Tibial artery (tissue), 4 donors: ENCODE data around the gene FAM20B.
A peak's percentile ranks its signal among the peaks of the same experiment; 100 is the strongest.
"Not testable (repeated sequence)": the region's sequence is repeated elsewhere in the genome, so short reads cannot be mapped to it uniquely, and the experiment has no call there.

Experiments used
- DNase-seq, 2 donors: peaks; one replicate each; pipeline ENCODE4 v3.0.0-alpha.2; 2019
- H3K27ac ChIP-seq, 2 donors: fragments of 200-600 bp; sonication (generic) in 1 of 2; 1 replicate in 1 of 2; 2 replicates in 1 of 2; pipeline ENCODE4 v1.5.1; 2018 to 2019; ENCODE audit warnings: mild to moderate bottlenecking in 1 of 2
- H3K27me3 ChIP-seq, 2 donors: fragments of 200-600 bp; sonication (generic) in 1 of 2; one replicate each; pipeline versions ENCODE4 v1.5.1 to v1.6.0; 2016 to 2019
- H3K36me3 ChIP-seq, 3 donors: fragments of 200-600 bp; sonication (generic) in 2 of 3; one replicate each; pipeline ENCODE4 v1.5.1; 2016 to 2019; ENCODE audit warnings: mild to moderate bottlenecking in 2 of 3
- H3K4me1 ChIP-seq, 4 donors: fragments of 200-600 bp; sonication (generic) in 2 of 4; 1 replicate in 3 of 4; 2 replicates in 1 of 4; pipeline ENCODE4 v1.5.1; 2016 to 2019
- H3K4me3 ChIP-seq, 2 donors: fragments of 200-600 bp; sonication (generic) in 1 of 2; 1 replicate in 1 of 2; 2 replicates in 1 of 2; pipeline ENCODE4 v1.5.1; 2018 to 2019; ENCODE audit warnings: mild to moderate bottlenecking in 2 of 2
- H3K9me3 ChIP-seq, 3 donors: fragments of 200-600 bp; sonication (generic) in 1 of 3; one replicate each; pipeline ENCODE4 v1.5.1; 2016 to 2019
- intact Hi-C: fragments of 100-400 bp; cut with DNase I; formaldehyde crosslinking; loops from one replicate; pipeline ENCODE4 v1.15.0; 2023; ENCODE audit warnings: low total_unique reads
- TF ChIP-seq, protein P1 (sequence below), 2 experiments: fragments of 200-600 bp in 1 of 2; fragments of 450-650 bp in 1 of 2; IDR thresholded peaks; one replicate each; pipeline ENCODE4 v1.5.1; 2017 to 2019; ENCODE audit warnings: antibody characterized with exemption in 2 of 2, mild to moderate bottlenecking in 1 of 2, moderate library complexity in 1 of 2

Gene FAM20B, protein sequence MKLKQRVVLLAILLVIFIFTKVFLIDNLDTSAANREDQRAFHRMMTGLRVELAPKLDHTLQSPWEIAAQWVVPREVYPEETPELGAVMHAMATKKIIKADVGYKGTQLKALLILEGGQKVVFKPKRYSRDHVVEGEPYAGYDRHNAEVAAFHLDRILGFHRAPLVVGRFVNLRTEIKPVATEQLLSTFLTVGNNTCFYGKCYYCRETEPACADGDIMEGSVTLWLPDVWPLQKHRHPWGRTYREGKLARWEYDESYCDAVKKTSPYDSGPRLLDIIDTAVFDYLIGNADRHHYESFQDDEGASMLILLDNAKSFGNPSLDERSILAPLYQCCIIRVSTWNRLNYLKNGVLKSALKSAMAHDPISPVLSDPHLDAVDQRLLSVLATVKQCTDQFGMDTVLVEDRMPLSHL

DNA sequence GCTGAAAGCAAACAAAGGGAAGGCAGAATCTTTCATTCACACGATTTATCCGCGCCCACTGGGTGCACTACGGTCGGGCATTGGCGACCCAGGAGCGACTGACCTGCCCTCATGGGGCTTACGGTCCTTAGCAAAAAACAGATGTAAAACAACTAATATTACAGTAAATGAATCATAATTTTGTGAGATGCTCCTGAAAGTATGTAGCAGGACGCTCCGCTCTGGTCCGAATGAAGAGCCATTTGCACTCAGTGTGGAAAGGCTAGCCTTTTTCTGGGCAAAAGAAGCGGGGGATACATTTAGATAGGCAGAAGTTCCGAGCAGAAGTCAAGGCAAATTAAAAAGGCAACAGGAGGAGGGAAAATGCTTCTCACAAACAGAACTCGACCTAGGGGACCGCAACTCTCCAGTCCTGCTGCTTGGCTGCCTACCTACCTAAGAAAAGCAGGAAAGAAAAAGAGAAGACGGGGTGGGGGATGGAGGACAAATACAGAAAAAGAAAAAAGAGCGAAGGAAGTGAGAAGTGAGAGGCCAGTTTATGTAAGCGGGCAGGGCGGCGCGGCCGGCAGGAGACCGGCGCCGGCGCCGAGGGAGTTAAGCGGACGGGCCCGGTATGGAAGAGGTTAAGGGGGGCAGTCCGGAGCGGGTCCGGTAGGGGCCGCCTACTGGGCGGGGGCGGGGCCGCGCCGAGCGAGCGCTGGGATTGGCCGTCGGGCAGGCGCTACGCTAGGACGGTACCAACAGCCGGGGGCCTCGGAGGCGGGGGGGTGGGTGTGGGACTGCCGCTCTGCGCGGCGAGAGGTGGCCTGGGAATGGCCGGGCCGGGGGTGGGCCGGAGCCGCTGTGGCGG lies at the start of gene FAM20B:
Gene FAM20B, plus strand, starts transcription at position 770 of the 850 bp plus-strand sequence. CDS start 17,954 bp downstream, outside the sequence.
- DNase-seq, result peak; percentile 91 to 97
- intact Hi-C loops, result loop anchor here (5.0 kb wide), 1 partner anchor 57 kb away; the partner anchor contains the start of gene TOR3A
- no peaks in the 10 kb centered on the region for H3K36me3 ChIP-seq
- H3K27ac ChIP-seq, result peak within 1 kb of the TSS; percentile 89 to 93
- H3K4me3 ChIP-seq, result peak within 1 kb of the TSS; percentile 76 to 88
- no peaks in the 10 kb centered on the region for H3K9me3 ChIP-seq
- no peaks in the 10 kb centered on the region for H3K27me3 ChIP-seq
- TF ChIP-seq, protein P1, sequence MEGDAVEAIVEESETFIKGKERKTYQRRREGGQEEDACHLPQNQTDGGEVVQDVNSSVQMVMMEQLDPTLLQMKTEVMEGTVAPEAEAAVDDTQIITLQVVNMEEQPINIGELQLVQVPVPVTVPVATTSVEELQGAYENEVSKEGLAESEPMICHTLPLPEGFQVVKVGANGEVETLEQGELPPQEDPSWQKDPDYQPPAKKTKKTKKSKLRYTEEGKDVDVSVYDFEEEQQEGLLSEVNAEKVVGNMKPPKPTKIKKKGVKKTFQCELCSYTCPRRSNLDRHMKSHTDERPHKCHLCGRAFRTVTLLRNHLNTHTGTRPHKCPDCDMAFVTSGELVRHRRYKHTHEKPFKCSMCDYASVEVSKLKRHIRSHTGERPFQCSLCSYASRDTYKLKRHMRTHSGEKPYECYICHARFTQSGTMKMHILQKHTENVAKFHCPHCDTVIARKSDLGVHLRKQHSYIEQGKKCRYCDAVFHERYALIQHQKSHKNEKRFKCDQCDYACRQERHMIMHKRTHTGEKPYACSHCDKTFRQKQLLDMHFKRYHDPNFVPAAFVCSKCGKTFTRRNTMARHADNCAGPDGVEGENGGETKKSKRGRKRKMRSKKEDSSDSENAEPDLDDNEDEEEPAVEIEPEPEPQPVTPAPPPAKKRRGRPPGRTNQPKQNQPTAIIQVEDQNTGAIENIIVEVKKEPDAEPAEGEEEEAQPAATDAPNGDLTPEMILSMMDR (IDR thresholded peaks at IDR 0.05), result no peak
- peaks cover 0 to 33% (median 12%) of the 10 kb centered on the region in 4 donors for H3K4me1 ChIP-seq

- DNase-seq, result no peak
- Histone ChIP-seq H3K4me3 (no peak overlapping the region), H3K36me3 (peaks cover 0 to 10% (median 0%) of the 10 kb centered on the region in 3 donors), H3K9me3 (peaks cover 8 to 21% (median 17%) of the 10 kb centered on the region in 3 donors), H3K27ac (no peak overlapping the region), H3K27me3 (no peaks in the 10 kb centered on the region), H3K4me1 (no peaks in the 10 kb centered on the region)
- TF ChIP-seq, protein P1 (IDR thresholded peaks at IDR 0.05), result no peak
- intact Hi-C loops, result no loop called here
Observed at GRCh38 chr1:178976541-178976940, 49.2 kb upstream of the FAM20B start.

- no peak for DNase-seq
- TF ChIP-seq, protein P1 (IDR thresholded peaks at IDR 0.05), result no peak
- no peaks in the 10 kb centered on the region for H3K4me1 ChIP-seq
Observed at GRCh38 chr1:178986204-178986603, 39.5 kb upstream of the FAM20B start.

DNA sequence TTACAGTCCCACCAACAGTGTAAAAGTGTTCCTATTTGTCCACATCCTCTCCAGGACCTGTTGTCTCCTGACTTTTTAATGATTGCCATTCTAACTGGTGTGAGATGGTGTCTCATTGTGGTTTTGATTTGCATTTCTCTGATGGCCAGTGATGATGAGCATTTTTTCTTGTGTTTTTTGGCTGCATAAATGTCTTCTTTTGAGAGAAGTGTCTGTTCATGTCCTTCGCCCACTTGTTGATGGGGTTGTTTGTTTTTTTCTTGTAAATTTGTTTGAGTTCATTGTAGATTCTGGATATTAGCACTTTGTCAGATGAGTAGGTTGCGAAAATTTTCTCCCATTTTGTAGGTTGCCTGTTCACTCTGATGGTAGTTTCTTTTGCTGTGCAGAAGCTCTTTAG lies 37.5 kb upstream of the FAM20B start:
- H3K36me3 ChIP-seq, H3K27me3 ChIP-seq, DNase-seq, intact Hi-C loops, H3K9me3 ChIP-seq, H3K4me1 ChIP-seq, H3K27ac ChIP-seq, H3K4me3 ChIP-seq: not testable (repeated sequence)

More at GRCh38 chr1:178986204-178986603, 39.5 kb upstream of the FAM20B start:
- no peaks in the 10 kb centered on the region for H3K9me3 ChIP-seq
- no peaks in the 10 kb centered on the region for H3K27me3 ChIP-seq
- H3K36me3 ChIP-seq, result no peaks in the 10 kb centered on the region
- no peak overlapping the region for H3K27ac ChIP-seq
- intact Hi-C loops, result no loop called here
- no peak overlapping the region for H3K4me3 ChIP-seq

DNA sequence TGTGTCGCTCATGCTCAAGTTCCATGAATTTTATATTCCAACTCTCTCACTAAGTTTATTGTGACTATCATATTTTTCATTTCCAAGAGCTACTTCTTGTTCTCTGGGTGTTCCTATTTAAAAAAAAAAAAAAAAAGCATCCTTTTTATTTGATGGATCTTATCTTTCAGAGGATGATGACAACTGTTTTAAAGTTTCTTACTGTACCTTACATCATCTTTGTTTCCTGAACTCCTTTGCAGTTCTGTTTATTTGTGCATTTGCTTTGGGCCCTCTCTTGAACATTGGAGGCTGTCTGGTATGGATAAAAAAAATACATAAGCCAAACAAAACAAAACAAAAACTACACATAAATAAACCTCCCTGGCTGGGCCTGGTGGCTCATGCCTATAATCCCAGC lies 32.1 kb upstream of the FAM20B start:
- no peak overlapping the region for H3K4me3 ChIP-seq
- no peak for DNase-seq
- TF ChIP-seq, protein P1 (IDR thresholded peaks at IDR 0.05), result no peak
- intact Hi-C loops, result no loop called here
- no peaks in the 10 kb centered on the region for H3K27me3 ChIP-seq
- H3K4me1 ChIP-seq, result no peaks in the 10 kb centered on the region
- H3K27ac ChIP-seq, result no peak overlapping the region
- H3K36me3 ChIP-seq, result no peaks in the 10 kb centered on the region
- peaks cover 0 to 15% (median 0%) of the 10 kb centered on the region in 3 donors for H3K9me3 ChIP-seq
